ENCODE measurements around the gene PAQR6. TPM values are rescaled to one million over a fixed set of nuclear protein-coding genes. Genes with fewer than 3 reads are reported as not detected.

PAQR6 gene
- total and polyA plus RNA-seq, 2 of the 8 experiments (the other 6 are each of a cell fraction or from before 2014, with no cell fraction given): 7.1 to 11.3 TPM

DNA sequence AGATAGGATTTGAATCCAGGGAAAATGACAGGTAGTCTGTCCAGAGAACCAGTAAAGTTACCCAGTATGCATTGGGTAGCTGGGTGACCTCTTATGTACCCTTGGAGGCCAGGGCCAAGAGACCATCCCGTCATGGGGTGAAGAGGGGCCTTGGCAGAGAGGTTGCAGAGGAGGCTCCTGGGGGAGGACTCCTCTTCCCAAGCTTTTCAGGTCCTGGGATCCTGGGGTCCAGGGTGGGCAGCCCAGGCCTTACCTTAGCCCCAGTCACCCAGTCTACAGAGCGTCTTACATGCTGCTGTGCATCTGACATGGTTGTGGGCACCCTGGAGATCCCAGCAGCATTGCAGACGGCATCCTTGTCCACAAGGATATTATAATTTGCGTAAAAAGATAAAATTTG lies 21.1 kb downstream of the PAQR6 start:
- no peak overlapping the region for H3K4me2 ChIP-seq (ENCODE audit: insufficient read depth in 1 of 2, low read depth in 2 of 2, low read length in 2 of 2)
- no peak overlapping the region for H3K4me3 ChIP-seq (ENCODE audit: extremely low read depth in 1 of 4, insufficient read depth in 2 of 4, low read depth in 3 of 4, low read length in 4 of 4)
- H2BK5ac ChIP-seq (ENCODE audit: low read depth, low read length): no peak overlapping the region
- DNase-seq (ENCODE audit: low read depth in 1 of 2, low spot score in 2 of 2) (no peak), FAIRE-seq (no peak)
- 0 out of 4 replicates have a peak, but pooled peaks cover 0 to 8% of the 10 kb centered on the region in 2 experiments for H3K79me2 ChIP-seq (ENCODE audit: control insufficient read depth in 1 of 2, insufficient read depth in 2 of 2, low read length in 2 of 2)
- H3K56ac ChIP-seq (replicated peaks; ENCODE audit: insufficient read length, low read depth, low read length): no peak overlapping the region
- H3K9ac ChIP-seq (replicated peaks in 1 of 4; ENCODE audit: extremely low read depth in 1 of 4, low read depth in 3 of 4, low read length in 3 of 4): no peak overlapping the region
- H3K23me2 ChIP-seq (ENCODE audit: low read depth, low read length): no peaks in the 10 kb centered on the region
- no peak overlapping the region for H2AK5ac ChIP-seq (ENCODE audit: low read depth, low read length)
- 94% methylated on average over 4 of the region's 4 CpGs; no CpG with 5 or more reads in 1 of the 2 experiments for WGBS, 2 experiments (ENCODE audit: extremely low coverage in 1 of 2, insufficient coverage in 1 of 2, insufficient read length in 1 of 2, insufficient replicate concordance in 2 of 2, low coverage in 1 of 2, low lambda C conversion rate in 2 of 2, missing lambda C conversion rate in 1 of 2)
- H3K23ac ChIP-seq (ENCODE audit: insufficient read length): no peak overlapping the region
- H2BK20ac ChIP-seq (ENCODE audit: low read length): no peak overlapping the region
- no peak overlapping the region for H3K27ac ChIP-seq (ENCODE audit: low read depth, low read length)
- H3K36me3 ChIP-seq (ENCODE audit: control insufficient read depth in 2 of 4, insufficient read depth in 4 of 4, low read length in 3 of 4): peaks cover 11 to 27% (median 14%) of the 10 kb centered on the region in 4 experiments
- H3K14ac ChIP-seq (ENCODE audit: insufficient read length): no peak overlapping the region
- H3K27me3 ChIP-seq (replicated peaks in 1 of 4; ENCODE audit: control insufficient read depth in 3 of 4, extremely low read depth in 1 of 4, insufficient read depth in 3 of 4, low read length in 3 of 4): no peaks in the 10 kb centered on the region
- no peak for TF ChIP-seq TBP (IDR thresholded peaks at IDR 0.05; ENCODE audit: low read depth, low read length)
- no peak for TF ChIP-seq RAD21 (IDR thresholded peaks at IDR 0.05 in 1 of 2, conservative IDR thresholded peaks at IDR 0.05 in 1 of 2; ENCODE audit: low read depth in 2 of 2, low read length in 2 of 2)
- TF ChIP-seq, protein P1, sequence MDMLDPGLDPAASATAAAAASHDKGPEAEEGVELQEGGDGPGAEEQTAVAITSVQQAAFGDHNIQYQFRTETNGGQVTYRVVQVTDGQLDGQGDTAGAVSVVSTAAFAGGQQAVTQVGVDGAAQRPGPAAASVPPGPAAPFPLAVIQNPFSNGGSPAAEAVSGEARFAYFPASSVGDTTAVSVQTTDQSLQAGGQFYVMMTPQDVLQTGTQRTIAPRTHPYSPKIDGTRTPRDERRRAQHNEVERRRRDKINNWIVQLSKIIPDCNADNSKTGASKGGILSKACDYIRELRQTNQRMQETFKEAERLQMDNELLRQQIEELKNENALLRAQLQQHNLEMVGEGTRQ (IDR thresholded peaks at IDR 0.05; ENCODE audit: low read length): no peak
- no peak for TF ChIP-seq SP2 (IDR thresholded peaks at IDR 0.05; ENCODE audit: low read length)
- H4K5ac ChIP-seq (ENCODE audit: insufficient read length, low read depth, low read length): no peak overlapping the region
- POLR2A ChIA-PET (ENCODE audit: partially characterized antibody): interaction anchor here (1.1 to 6.6 kb wide), 6 partner anchors 12 to 85 kb away, joined by 3 to 49 read pairs (median 3); partner anchors contain the start of gene PMF1
- H3K79me1 ChIP-seq (ENCODE audit: low read depth, low read length): peaks cover 8% of the 10 kb centered on the region
- H4K20me1 ChIP-seq (replicated peaks in 1 of 2; ENCODE audit: control insufficient read depth in 1 of 2, insufficient read depth in 2 of 2, low read length in 2 of 2): peaks cover 0 to 5% of the 10 kb centered on the region in 2 experiments
- H4K8ac ChIP-seq (ENCODE audit: extremely low read depth, insufficient read depth, low read length): 0 out of 2 replicates have a peak overlapping the region, but pooled peaks have one; percentile 22
- no peak overlapping the region for H3K18ac ChIP-seq (ENCODE audit: extremely low read depth, low read length)
- no peaks in the 10 kb centered on the region for H3K4me1 ChIP-seq (replicated peaks in 1 of 4; ENCODE audit: control insufficient read depth in 3 of 4, insufficient read depth in 4 of 4, low read length in 3 of 4)
- H3K4ac ChIP-seq (replicated peaks; ENCODE audit: insufficient read length, low read depth, low read length): no peak overlapping the region
- H3K9me3 ChIP-seq (ENCODE audit: insufficient read depth in 2 of 2, low read depth in 1 of 2, low read length in 1 of 2): no peaks in the 10 kb centered on the region
- no peak overlapping the region for H2BK15ac ChIP-seq (ENCODE audit: low read length)
- H2BK12ac ChIP-seq (ENCODE audit: low read depth, low read length): no peak overlapping the region
- no peak overlapping the region for H2BK120ac ChIP-seq (replicated peaks; ENCODE audit: low read depth, low read length)
- no peak overlapping the region for H4K91ac ChIP-seq (replicated peaks; ENCODE audit: insufficient read length, low read length)
- no peak overlapping the region for H2AFZ ChIP-seq (ENCODE audit: low read length)
- CTCF ChIA-PET (ENCODE audit: partially characterized antibody): interaction anchor here (0.7 to 47.2 kb wide), 9 partner anchors 12 to 136 kb away, joined by 3 to 1265 read pairs (median 21); partner anchors contain the start of genes PMF1, SEMA4A and SLC25A44
